Measurements from ENCODE around the gene IL18R1.

DNA sequence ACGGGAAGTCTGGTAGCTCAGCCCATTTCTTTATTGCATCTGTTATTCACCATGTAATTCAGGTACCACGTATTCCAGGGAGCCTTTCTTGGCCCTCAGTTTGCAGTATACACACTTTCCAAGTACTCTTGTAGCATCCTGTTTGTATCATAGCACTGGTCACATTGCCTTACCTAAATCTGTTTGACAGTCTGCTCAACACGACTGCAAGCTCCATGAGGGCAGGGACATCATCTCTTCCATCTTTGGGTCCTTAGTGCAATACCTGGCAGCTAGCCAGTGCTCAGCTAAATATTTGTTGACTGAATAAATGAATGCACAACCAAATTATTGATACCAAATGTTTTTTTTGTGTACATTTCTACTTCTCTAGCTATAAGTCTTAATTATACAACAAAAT, 11.2 kb upstream of the IL18R1 start:
- TF ChIP-seq, protein P1, sequence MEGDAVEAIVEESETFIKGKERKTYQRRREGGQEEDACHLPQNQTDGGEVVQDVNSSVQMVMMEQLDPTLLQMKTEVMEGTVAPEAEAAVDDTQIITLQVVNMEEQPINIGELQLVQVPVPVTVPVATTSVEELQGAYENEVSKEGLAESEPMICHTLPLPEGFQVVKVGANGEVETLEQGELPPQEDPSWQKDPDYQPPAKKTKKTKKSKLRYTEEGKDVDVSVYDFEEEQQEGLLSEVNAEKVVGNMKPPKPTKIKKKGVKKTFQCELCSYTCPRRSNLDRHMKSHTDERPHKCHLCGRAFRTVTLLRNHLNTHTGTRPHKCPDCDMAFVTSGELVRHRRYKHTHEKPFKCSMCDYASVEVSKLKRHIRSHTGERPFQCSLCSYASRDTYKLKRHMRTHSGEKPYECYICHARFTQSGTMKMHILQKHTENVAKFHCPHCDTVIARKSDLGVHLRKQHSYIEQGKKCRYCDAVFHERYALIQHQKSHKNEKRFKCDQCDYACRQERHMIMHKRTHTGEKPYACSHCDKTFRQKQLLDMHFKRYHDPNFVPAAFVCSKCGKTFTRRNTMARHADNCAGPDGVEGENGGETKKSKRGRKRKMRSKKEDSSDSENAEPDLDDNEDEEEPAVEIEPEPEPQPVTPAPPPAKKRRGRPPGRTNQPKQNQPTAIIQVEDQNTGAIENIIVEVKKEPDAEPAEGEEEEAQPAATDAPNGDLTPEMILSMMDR (IDR thresholded peaks at IDR 0.05), result no peak
- TF ChIP-seq POLR2A (IDR thresholded peaks at IDR 0.05), result no peak
